ENCODE data around the gene JADE1.

The JADE1 gene

GRCh38 chr4:128846063-128846462 is 36.6 kb downstream of the JADE1 start:
- no peak for DNase-seq

- DNase-seq = peak; percentile 20 to 44 (median 25)
Observed at GRCh38 chr4:128847082-128847724, 37.7 kb downstream of the JADE1 start.

- DNase-seq = no peak
Observed at GRCh38 chr4:128848461-128848860, 39.0 kb downstream of the JADE1 start.

- no peak for DNase-seq
Observed at GRCh38 chr4:128850252-128850651, 40.8 kb downstream of the JADE1 start.

GRCh38 chr4:128853741-128854140 is 44.2 kb downstream of the JADE1 start:
- DNase-seq = no peak

- DNase-seq = peak in 1 of 3 donors; percentile 5
Observed at GRCh38 chr4:128854433-128854832, 44.9 kb downstream of the JADE1 start.

GRCh38 chr4:128855621-128856020 is 46.1 kb downstream of the JADE1 start:
- DNase-seq = no peak

GRCh38 chr4:128856246-128856645 is 46.7 kb downstream of the JADE1 start:
- DNase-seq = no peak

- DNase-seq = no peak
Observed at GRCh38 chr4:128858879-128859671, 49.6 kb downstream of the JADE1 start.

GRCh38 chr4:128859887-128860677 is 50.6 kb downstream of the JADE1 start:
- peak in 1 of 3 donors; percentile 26 for DNase-seq

- DNase-seq = no peak
Observed at GRCh38 chr4:128861856-128862518, 52.5 kb downstream of the JADE1 start.

- DNase-seq = peak; percentile 66 to 76 (median 69)
Observed at GRCh38 chr4:128862608-128863311, 53.3 kb downstream of the JADE1 start.

- peak; percentile 71 to 82 (median 79) for DNase-seq
Observed at GRCh38 chr4:128863312-128864075, 54.0 kb downstream of the JADE1 start.

- no peak for DNase-seq
Observed at GRCh38 chr4:128865132-128865531, 55.6 kb downstream of the JADE1 start.

GRCh38 chr4:128866269-128866668 is 56.8 kb downstream of the JADE1 start:
- DNase-seq = no peak

- no peak for DNase-seq
Observed at GRCh38 chr4:128866691-128867090, 57.2 kb downstream of the JADE1 start.

- peak in 1 of 3 donors; percentile 5 for DNase-seq
Observed at GRCh38 chr4:128868758-128869157, 59.3 kb downstream of the JADE1 start.

- no peak for DNase-seq
Observed at GRCh38 chr4:128869776-128870509, 60.4 kb downstream of the JADE1 start.

GRCh38 chr4:128871948-128872347 is 62.4 kb downstream of the JADE1 start:
- DNase-seq = peak in 1 of 3 donors; percentile 5

GRCh38 chr4:128876200-128876599 is 66.7 kb downstream of the JADE1 start:
- DNase-seq = no peak

GRCh38 chr4:128877934-128878333 is 68.4 kb downstream of the JADE1 start:
- DNase-seq = no peak
